GM18951 (cell line): ENCODE measurements around the gene POLD1.

Experiments used
- POLR2A ChIP-seq: IDR thresholded peaks from 4 replicates; pipeline ENCODE4 v1.6.1; 2011; ENCODE audit warnings: mild to moderate bottlenecking; ENCODE audit not compliant: insufficient read length, insufficient read depth; ENCODE audit errors: extremely low read depth
- in situ Hi-C: fragments of 300-500 bp; cut with MboI; formaldehyde crosslinking; loops from one replicate; pipeline ENCODE4 v1.12.0; 2022; ENCODE audit warnings: low sequenced_read_pairs, mixed read lengths, inconsistent platforms; ENCODE audit not compliant: unreplicated experiment

POLD1 gene

DNA sequence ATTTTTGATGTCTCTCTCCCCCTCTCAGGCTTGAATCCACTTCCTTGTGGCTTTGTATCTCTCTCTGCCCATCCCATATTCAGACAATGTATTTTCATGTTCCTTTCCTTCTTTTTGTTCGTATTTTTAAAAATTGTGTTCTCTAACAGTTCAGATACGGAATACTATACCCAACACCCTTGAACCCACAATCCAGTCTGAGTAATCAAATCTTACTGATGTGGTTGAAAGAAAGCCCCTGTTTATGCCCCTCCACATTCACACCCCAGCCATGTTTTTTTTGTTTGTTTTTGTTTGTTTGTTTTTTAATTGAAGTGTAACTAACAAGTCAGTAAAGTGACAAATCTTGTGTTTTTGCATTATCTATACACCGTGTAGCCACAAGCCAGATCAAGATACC lies 36.0 kb downstream of the POLD1 start:
- in situ Hi-C loops = no loop called here
- no peak for TF ChIP-seq POLR2A

DNA sequence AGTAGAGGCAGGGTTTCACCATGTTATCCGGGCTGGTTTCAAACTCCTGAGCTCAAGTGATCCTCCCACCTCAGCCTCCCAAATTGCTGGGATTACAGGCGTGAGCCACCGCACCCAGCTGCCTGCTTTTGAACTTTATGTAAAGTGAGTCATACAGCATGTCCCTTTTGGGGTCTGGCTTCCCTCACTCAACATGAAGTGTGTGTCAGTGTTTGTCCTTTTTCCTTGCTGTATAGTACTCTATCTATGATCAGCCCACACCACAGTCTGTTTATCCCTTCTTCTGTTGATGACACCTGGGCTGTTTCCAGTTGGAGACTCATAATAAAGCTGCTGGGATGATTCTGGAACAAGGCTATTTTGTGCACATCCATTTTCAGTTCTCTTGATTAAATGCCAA lies 36.7 kb downstream of the POLD1 start:
- in situ Hi-C loops = no loop called here
- no peak for TF ChIP-seq POLR2A

DNA sequence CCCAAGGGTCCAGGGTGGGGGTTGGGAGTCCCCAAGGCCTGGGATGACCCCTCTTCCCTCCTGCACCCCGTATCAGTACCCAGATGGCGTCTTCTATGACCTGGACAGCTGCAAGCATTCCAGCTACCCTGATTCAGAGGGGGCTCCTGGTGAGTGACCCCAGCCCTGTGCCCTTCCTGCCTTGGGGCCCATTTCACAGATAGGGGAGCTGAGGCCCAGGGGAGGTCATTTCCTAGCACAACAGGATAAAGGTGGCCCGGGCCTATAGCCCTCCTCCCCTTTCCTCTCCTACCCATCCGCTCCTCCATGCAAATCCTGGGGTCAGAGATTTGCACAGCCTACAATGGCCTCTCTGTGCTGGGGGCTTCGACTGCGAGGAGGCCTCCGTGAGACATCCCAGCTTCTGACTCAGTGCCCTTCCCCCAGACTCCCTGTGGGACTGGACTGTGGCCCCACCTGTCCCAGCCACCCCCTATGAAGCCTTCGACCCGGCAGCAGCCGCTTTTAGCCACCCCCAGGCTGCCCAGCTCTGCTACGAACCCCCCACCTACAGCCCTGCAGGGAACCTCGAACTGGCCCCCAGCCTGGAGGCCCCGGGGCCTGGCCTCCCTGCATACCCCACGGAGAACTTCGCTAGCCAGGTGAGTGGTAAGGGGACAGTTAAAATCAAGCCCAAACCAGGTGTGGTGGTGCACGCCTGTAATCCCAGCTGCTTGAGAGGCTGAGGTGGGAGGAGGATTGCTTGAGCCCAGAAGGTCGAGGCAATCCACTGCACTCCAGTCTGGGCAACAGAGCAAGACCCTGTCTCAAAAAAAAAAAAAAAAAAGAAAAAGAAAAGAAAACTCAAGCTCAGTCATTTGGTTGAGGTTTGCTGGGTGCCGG lies 38.5 kb downstream of the POLD1 start:
- TF ChIP-seq POLR2A = no peak
- in situ Hi-C loops = no loop called here

DNA sequence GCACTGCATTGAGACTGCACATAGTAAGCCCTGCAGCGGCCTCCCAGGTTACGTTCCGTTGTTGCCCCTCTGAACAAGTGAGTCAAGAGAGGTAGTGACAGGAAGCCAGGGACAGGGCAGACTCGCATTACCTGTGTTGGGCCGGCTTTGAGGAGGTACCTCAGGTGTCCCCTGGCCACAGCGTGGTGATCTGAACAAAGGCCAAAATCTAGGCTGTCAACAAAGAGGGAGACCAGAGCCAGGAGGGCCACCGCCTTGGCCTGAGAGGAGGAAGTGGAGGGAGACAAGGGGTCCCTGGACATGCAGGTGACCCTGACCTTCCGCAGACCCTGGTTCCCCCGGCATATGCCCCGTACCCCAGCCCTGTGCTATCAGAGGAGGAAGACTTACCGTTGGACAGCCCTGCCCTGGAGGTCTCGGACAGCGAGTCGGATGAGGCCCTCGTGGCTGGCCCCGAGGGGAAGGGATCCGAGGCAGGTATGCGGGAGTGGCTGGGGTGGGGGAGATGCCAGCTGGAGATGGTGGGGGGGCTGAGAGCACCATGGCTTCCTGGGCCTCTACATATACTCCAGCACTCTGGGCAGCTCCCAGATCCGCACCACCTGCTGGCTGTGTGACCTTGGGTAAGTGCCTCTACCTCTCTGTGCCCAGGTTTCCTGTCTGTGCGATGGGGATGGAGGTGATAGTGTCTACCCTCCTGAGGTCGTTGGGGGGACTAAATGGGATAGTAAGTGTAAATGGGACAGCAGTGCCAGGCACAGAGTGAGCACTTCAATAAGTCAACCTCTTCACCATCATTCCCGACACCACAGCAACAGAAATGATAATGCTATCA lies 39.3 kb downstream of the POLD1 start:
- TF ChIP-seq POLR2A = no peak
- in situ Hi-C loops = no loop called here

DNA sequence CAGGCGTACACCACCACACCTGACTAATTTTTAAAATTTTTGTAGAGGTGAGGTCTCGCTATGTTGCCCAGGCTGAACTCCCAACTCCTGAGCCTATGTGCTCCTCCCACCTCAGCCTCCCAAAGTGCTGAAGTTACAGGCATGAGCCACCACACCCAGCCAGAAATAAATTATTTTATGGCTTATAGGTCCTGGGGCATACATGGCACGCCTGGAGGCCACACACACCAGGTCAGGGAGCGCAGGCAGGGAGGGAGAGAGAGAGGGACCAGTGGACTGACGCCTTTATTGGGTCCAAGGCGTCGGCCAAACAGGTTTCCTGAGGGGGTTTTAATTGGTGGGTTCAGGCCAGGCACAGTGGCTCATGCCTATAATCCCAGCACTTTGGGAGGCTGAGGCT lies 41.4 kb downstream of the POLD1 start:
- in situ Hi-C loops = no loop called here
- no peak for TF ChIP-seq POLR2A

DNA sequence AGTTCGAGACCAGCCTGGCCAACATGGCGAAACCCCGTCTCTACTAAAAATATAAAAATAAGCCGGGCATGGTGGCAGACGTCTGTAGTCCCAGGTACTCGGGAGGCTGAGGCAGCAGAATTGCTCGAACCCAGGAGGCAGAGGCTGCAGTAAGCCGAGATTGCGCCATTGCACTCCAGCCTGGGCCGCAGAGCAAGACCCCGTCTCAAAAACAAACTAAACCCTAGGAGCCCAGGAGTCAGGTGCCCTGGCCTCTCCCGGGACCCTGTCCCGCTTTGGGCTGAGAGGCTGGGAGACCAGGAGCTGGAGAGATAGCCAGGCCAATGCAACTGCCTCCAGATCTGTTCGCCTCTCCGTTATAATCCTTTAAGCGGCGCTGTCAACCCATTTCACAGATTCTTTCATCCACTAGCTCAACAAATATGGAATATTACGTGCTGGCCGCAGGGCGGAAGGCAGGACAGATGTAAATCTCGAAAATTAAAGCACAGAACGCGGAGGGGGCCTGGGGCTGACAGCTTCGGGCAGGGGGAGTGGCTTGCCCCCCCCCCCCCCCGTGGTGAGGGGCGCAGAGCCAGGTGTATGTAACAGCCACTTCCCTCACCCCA lies 43.3 kb downstream of the POLD1 start:
- in situ Hi-C loops = no loop called here
- no peak for TF ChIP-seq POLR2A

DNA sequence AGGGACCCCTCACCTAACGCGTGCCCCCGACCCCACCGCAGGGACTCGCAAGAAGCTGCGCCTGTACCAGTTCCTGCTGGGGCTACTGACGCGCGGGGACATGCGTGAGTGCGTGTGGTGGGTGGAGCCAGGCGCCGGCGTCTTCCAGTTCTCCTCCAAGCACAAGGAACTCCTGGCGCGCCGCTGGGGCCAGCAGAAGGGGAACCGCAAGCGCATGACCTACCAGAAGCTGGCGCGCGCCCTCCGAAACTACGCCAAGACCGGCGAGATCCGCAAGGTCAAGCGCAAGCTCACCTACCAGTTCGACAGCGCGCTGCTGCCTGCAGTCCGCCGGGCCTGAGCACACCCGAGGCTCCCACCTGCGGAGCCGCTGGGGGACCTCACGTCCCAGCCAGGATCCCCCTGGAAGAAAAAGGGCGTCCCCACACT lies 43.9 kb downstream of the POLD1 start:
- TF ChIP-seq POLR2A = no peak
- in situ Hi-C loops = no loop called here

DNA sequence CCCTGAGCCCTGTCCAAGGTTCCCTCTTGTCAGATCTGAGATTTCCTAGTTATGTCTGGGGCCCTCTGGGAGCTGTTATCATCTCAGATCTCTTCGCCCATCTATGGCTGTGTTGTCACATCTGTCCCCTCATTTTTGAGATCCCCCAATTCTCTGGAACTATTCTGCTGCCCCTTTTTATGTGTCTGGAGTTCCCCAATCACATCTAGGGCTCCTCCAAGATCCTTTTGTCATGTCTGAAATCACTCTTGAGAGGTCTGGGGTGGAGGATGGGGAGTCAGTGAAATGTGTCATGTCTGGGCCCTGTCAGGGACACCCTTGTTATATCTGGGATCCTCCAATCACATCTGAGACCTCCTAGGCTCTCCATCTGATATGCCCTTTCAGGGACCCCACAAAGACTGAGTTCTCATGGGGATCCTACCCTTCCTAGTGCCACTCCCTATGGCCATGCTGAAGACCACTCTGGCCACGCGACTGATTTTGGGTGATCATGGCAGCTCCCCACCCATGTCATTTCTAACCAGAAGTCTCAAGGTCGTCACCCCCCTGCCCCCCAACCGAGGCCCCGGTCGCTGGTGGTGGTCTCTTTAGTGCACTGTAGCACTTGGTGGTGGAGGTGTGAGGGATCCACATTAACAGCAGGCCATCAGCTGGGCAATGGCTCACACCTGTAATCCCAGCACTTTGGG lies 44.8 kb downstream of the POLD1 start:
- TF ChIP-seq POLR2A = no peak
- in situ Hi-C loops = no loop called here

DNA sequence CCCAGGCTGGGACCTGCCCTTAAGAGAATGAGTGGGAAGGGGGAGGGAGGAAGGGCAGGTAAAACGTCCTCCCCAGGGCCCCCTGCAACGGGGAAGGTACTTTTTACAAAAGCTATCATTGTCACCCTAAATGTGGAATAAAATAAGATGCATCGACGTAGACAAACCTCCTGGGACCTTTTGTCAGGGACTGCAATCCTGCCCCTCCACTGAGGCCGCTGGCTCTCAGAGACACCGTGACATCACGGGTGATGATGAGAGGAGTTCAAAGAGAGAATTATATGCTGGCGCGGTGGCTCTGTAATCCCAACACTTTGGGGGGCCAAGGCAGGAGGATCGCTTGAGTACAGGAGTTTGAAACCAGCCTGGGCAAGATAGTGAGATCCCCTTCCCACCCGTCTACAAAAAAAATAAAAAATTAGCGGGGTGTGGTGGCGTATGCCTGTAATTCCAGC lies 46.8 kb downstream of the POLD1 start:
- TF ChIP-seq POLR2A = no peak
- in situ Hi-C loops = no loop called here

DNA sequence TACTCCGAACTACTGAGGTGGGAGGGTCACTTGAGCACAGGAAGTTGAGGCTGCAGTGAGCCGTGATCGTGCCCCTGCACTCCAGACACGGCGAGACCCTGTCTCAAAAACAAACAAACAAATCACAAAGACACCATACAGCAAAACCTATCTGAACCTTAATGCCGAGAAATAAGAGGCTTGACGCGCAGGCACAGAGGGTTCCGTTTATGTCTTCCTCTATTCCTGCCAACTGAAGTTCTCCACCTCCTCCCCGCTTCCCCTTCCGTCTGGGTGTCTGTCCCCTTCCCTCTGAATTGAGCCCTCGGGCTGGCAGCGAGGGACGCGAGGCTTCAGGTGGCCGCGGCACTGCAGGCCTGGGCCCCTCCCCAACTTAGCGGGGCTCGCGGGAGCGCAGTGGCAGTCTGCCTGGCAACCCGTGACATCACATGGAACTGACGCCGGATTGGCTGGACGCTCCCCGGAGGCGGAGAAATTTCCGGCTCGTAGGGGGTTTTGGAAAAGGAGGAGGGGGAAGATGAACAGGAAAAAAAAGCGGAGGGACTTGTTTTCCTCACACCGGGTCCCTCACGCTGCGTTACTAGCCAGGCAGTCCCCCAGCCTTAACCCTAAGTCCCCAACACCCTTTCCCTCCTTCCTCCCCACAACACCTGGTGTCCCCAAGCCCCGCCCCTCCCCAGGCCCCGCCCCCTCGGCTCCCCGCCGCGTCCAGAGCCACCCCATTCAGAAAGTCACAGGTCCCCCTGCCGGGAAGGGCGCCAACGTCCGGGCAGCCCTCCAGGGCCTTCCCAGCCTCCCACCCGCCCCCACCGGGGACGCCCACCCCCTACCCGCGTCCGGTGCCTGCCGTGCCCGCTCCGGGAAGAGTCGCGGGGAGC lies 47.4 kb downstream of the POLD1 start:
- TF ChIP-seq POLR2A = peak; percentile 52
- in situ Hi-C loops = no loop called here

DNA sequence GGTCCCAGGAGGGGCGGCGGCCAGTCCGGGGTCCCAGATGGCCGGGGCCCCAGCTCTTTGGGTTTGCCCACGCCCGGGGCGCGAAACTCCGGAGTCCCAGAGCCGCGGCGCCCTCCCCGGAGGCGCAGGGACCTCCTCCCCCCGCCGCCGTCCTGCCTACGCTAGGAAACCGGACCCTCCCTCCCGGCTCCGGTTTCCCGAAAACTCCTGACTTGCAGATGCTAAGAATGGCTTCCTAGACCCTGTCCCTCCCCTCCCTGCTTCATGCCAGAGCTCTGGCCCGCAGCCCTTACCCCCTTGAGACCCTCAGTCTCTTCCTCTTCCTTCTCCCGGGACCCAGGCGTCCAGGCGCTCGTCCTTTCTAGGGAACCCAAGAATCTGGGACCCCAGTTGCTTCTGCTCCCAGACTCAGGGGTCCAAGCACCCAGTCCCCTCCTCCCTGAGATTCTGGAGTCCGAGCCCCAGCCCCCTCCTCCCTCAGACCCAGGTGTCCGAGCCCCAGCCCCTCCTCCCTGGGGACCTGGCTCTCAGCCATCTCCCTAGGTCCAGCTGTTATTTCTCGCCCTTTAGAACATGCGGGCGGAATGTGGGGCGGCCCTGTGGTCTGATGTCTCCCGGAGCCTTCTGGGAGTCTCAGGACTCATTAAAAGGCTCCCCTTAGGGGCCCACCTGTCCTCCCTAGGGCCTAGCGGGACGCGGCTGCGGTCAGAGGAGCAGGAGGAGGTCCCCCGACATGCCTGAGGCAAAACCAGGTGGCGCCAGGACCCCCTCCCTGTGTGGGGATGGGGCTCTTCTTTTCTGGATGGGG lies 48.3 kb downstream of the POLD1 start, which contains the start of gene MYBPC2:
TSS of gene MYBPC2 (plus strand) at position 672 of the 808 bp plus-strand sequence. CDS start at position 734, 62 bp downstream.
- TF ChIP-seq POLR2A = peak; percentile 4
- in situ Hi-C loops = no loop called here
